ENCODE measurements around the gene UFC1. TPM values are rescaled to one million over a fixed set of nuclear protein-coding genes. Genes with fewer than 3 reads are reported as not detected.
A peak's percentile ranks its signal among the peaks of the same experiment; 100 is the strongest.

The UFC1 gene
- total RNA-seq, 1 donor from 2014 or later = 91.0 TPM

GRCh38 chr1:161139766-161140165 is 14.0 kb upstream of the UFC1 start:
- H3K27ac Mint-ChIP-seq (ENCODE audit: unreplicated experiment) = no peak overlapping the region
- TF ChIP-seq CTCF (IDR thresholded peaks at IDR 0.05; ENCODE audit: insufficient read depth, low read depth, low read length) = peak; percentile 50
- no peak for TF ChIP-seq EZH2 (IDR thresholded peaks at IDR 0.05; ENCODE audit: insufficient read depth, low read length)
- H3K4me3 Mint-ChIP-seq (ENCODE audit: unreplicated experiment) = no peak overlapping the region
- Histone ChIP-seq H3K4me1 (ENCODE audit: insufficient read depth, low read length) (no peaks in the 10 kb centered on the region), H3K9ac (ENCODE audit: low read length) (no peak overlapping the region), H3K4me2 (ENCODE audit: low read length) (no peak overlapping the region), H3K79me2 (ENCODE audit: insufficient read depth, low read length) (peaks cover 10% of the 10 kb centered on the region), H3K27me3 (ENCODE audit: insufficient read depth, low read length) (no peaks in the 10 kb centered on the region), H3K4me3 (ENCODE audit: insufficient read depth, low read depth, low read length) (no peak overlapping the region), H3K9me3 (ENCODE audit: insufficient read depth, low read depth, low read length) (no peaks in the 10 kb centered on the region), H3K27ac (ENCODE audit: low read depth, low read length) (no peak overlapping the region), H4K20me1 (ENCODE audit: insufficient read depth, low read length) (peaks cover 4% of the 10 kb centered on the region), H3K36me3 (ENCODE audit: insufficient read depth, low read length) (no peaks in the 10 kb centered on the region), H2AFZ (ENCODE audit: low read depth, low read length) (no peak overlapping the region)
- no peaks in the 10 kb centered on the region for H3K4me1 Mint-ChIP-seq (ENCODE audit: low read depth, unreplicated experiment)
- no peaks in the 10 kb centered on the region for H3K9me3 Mint-ChIP-seq (ENCODE audit: unreplicated experiment)
- no peak for FAIRE-seq
- no peaks in the 10 kb centered on the region for H3K27me3 Mint-ChIP-seq (ENCODE audit: low read depth, unreplicated experiment)
- H3K36me3 Mint-ChIP-seq (ENCODE audit: low read depth, unreplicated experiment) = no peaks in the 10 kb centered on the region
- no peak for DNase-seq (ENCODE audit: low read depth)

DNA sequence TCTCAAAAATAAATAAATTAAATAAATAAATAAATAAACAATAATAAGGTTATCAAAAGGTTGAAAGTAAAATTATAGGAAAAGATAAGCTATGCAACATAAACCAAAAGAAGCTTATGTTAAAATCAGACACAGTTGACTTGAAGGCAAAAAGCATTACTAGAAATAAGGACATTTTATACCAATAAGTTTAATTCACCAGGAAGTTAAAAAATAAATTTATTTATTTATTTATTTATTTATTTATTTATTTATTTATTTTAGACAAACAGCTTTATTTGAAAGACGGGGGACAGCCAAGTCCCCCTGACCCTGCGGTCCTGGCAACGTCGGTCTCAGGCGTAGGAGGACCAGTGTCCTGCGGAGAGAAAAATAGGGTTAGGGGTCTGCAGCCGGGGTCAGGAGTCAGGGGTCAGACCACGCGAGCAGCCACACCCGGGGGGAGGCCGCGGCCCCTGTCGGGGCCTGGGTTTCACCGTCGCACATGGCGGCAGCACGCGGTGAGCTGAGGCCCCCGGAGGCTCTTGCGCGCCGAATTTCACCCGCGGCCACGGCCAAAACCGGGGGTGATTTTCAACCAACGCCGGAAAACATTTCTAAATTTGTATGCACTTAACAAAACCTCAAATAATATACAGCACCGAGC is 12.9 kb upstream of the UFC1 start:
- Mint-ChIP-seq H3K4me1 (ENCODE audit: low read depth, unreplicated experiment) (no peaks in the 10 kb centered on the region), H3K36me3 (ENCODE audit: low read depth, unreplicated experiment) (no peaks in the 10 kb centered on the region), H3K27ac (ENCODE audit: unreplicated experiment) (no peak overlapping the region), H3K27me3 (ENCODE audit: low read depth, unreplicated experiment) (no peaks in the 10 kb centered on the region), H3K9me3 (ENCODE audit: unreplicated experiment) (no peaks in the 10 kb centered on the region), H3K4me3 (ENCODE audit: unreplicated experiment) (no peak overlapping the region)
- Histone ChIP-seq H3K4me1 (ENCODE audit: insufficient read depth, low read length) (no peaks in the 10 kb centered on the region), H3K4me2 (ENCODE audit: low read length) (no peak overlapping the region), H3K79me2 (ENCODE audit: insufficient read depth, low read length) (peaks cover 4% of the 10 kb centered on the region), H2AFZ (ENCODE audit: low read depth, low read length) (no peak overlapping the region), H3K9me3 (ENCODE audit: insufficient read depth, low read depth, low read length) (no peaks in the 10 kb centered on the region), H3K4me3 (ENCODE audit: insufficient read depth, low read depth, low read length) (no peak overlapping the region), H3K27me3 (ENCODE audit: insufficient read depth, low read length) (no peaks in the 10 kb centered on the region), H3K27ac (ENCODE audit: low read depth, low read length) (no peak overlapping the region), H3K9ac (ENCODE audit: low read length) (no peak overlapping the region), H3K36me3 (ENCODE audit: insufficient read depth, low read length) (no peaks in the 10 kb centered on the region), H4K20me1 (ENCODE audit: insufficient read depth, low read length) (peaks cover 4% of the 10 kb centered on the region)
- no peak for TF ChIP-seq CTCF (IDR thresholded peaks at IDR 0.05; ENCODE audit: insufficient read depth, low read depth, low read length)
- no peak for TF ChIP-seq EZH2 (IDR thresholded peaks at IDR 0.05; ENCODE audit: insufficient read depth, low read length)
- FAIRE-seq (no peak), DNase-seq (ENCODE audit: low read depth) (no peak)

GRCh38 chr1:161145832-161146231 is 7.9 kb upstream of the UFC1 start:
- Mint-ChIP-seq H3K9me3 (ENCODE audit: unreplicated experiment) (no peaks in the 10 kb centered on the region), H3K36me3 (ENCODE audit: low read depth, unreplicated experiment) (no peaks in the 10 kb centered on the region), H3K4me3 (ENCODE audit: unreplicated experiment) (no peak overlapping the region), H3K27me3 (ENCODE audit: low read depth, unreplicated experiment) (no peaks in the 10 kb centered on the region), H3K27ac (ENCODE audit: unreplicated experiment) (no peak overlapping the region), H3K4me1 (ENCODE audit: low read depth, unreplicated experiment) (no peaks in the 10 kb centered on the region)
- Histone ChIP-seq H3K9me3 (ENCODE audit: insufficient read depth, low read depth, low read length) (no peaks in the 10 kb centered on the region), H3K9ac (ENCODE audit: low read length) (no peak overlapping the region), H3K36me3 (ENCODE audit: insufficient read depth, low read length) (no peaks in the 10 kb centered on the region), H3K27ac (ENCODE audit: low read depth, low read length) (no peak overlapping the region), H3K27me3 (ENCODE audit: insufficient read depth, low read length) (no peaks in the 10 kb centered on the region), H4K20me1 (ENCODE audit: insufficient read depth, low read length) (no peaks in the 10 kb centered on the region), H2AFZ (ENCODE audit: low read depth, low read length) (no peak overlapping the region), H3K4me2 (ENCODE audit: low read length) (no peak overlapping the region), H3K79me2 (ENCODE audit: insufficient read depth, low read length) (no peaks in the 10 kb centered on the region), H3K4me3 (ENCODE audit: insufficient read depth, low read depth, low read length) (no peak overlapping the region), H3K4me1 (ENCODE audit: insufficient read depth, low read length) (no peaks in the 10 kb centered on the region)
- no peak for DNase-seq (ENCODE audit: low read depth)
- FAIRE-seq = no peak
- TF ChIP-seq CTCF (IDR thresholded peaks at IDR 0.05; ENCODE audit: insufficient read depth, low read depth, low read length) (no peak), EZH2 (IDR thresholded peaks at IDR 0.05; ENCODE audit: insufficient read depth, low read length) (no peak)
